Loucy (cell line): ENCODE data around the gene NALCN.

Experiments used
- H2AFZ ChIP-seq: fragments of 200-600 bp; sonication (generic); 2 replicates; pipeline ENCODE4 v1.6.0; 2016; ENCODE audit warnings: antibody characterized with exemption, mild to moderate bottlenecking, low read length, moderate library complexity
- H3F3A ChIP-seq: fragments of 200-600 bp; 2 replicates; pipeline ENCODE4 v1.6.0; 2016; ENCODE audit warnings: antibody characterized with exemption, low read depth, mild to moderate bottlenecking
- H3K27me3 ChIP-seq: fragments of 200-600 bp; sonication (generic); 2 replicates; pipeline ENCODE4 v1.6.1; 2014; ENCODE audit warnings: low read length, mild to moderate bottlenecking; ENCODE audit not compliant: insufficient read depth, poor library complexity, severe bottlenecking
- H3K36me3 ChIP-seq: fragments of 200-600 bp; sonication (generic); 2 replicates; pipeline ENCODE4 v1.6.1; 2016; ENCODE audit warnings: low read length; ENCODE audit not compliant: insufficient read depth
- H3K4me1 ChIP-seq: fragments of 200-600 bp; sonication (generic); 2 replicates; pipeline ENCODE4 v1.5.1; 2014; ENCODE audit warnings: low read length, mild to moderate bottlenecking; ENCODE audit not compliant: insufficient read depth, poor library complexity, severe bottlenecking
- H3K4me2 ChIP-seq: fragments of 200-600 bp; sonication (generic); 2 replicates; pipeline ENCODE4 v1.6.0; 2014; ENCODE audit warnings: antibody characterized with exemption, low read length, low read depth, mild to moderate bottlenecking; ENCODE audit not compliant: poor library complexity, severe bottlenecking
- H3K4me3 ChIP-seq: fragments of 200-600 bp; sonication (generic); 2 replicates; pipeline ENCODE4 v1.5.1; 2014; ENCODE audit warnings: low read length, mild to moderate bottlenecking, mixed read lengths; ENCODE audit not compliant: poor library complexity, severe bottlenecking
- H3K79me2 ChIP-seq: fragments of 200-600 bp; sonication (generic); 2 replicates; pipeline ENCODE4 v1.6.1; 2014; ENCODE audit warnings: low read length; ENCODE audit not compliant: insufficient read depth
- H3K9ac ChIP-seq: fragments of 200-600 bp; sonication (generic); 2 replicates; pipeline ENCODE4 v1.6.0; 2014; ENCODE audit warnings: mild to moderate bottlenecking, low read depth, low read length, moderate library complexity; ENCODE audit not compliant: poor library complexity, severe bottlenecking
- H3K9me2 ChIP-seq: fragments of 200-600 bp; sonication (generic); replicated peaks from 2 replicates; pipeline ENCODE4 v1.6.1; 2016; ENCODE audit warnings: low read depth, low read length, mixed read lengths
- H3K9me3 ChIP-seq: fragments of 200-600 bp; sonication (generic); 2 replicates; pipeline ENCODE4 v1.6.1; 2014; ENCODE audit warnings: mild to moderate bottlenecking, antibody characterized with exemption, low read length, low read depth; ENCODE audit not compliant: insufficient read depth
- H4K20me1 ChIP-seq: fragments of 200-600 bp; sonication (generic); 2 replicates; pipeline ENCODE4 v1.6.0; 2014; ENCODE audit warnings: antibody characterized with exemption, low read length, mild to moderate bottlenecking; ENCODE audit not compliant: insufficient read depth, poor library complexity, severe bottlenecking
- EZH2phosphoT487 ChIP-seq: fragments of 200-600 bp; IDR thresholded peaks from 2 replicates; pipeline ENCODE4 v1.6.1; 2018; ENCODE audit warnings: antibody characterized with exemption, mild to moderate bottlenecking, moderate library complexity, borderline replicate concordance
- TF ChIP-seq, protein P1 (sequence below): fragments of 200-600 bp; sonication (generic); conservative IDR thresholded peaks from 2 replicates; pipeline ENCODE4 v1.5.1; 2014; ENCODE audit warnings: mild to moderate bottlenecking, antibody characterized with exemption, low read length

The NALCN gene

GRCh38 chr13:101360525-101360924, 55.8 kb downstream of the NALCN start:
- Histone ChIP-seq H2AFZ (no peak overlapping the region), H3K9me3 (no peaks in the 10 kb centered on the region), H3K79me2 (no peaks in the 10 kb centered on the region), H3K4me3 (no peak overlapping the region), H3K4me1 (no peaks in the 10 kb centered on the region), H3K4me2 (no peak overlapping the region), H4K20me1 (no peaks in the 10 kb centered on the region), H3K36me3 (no peaks in the 10 kb centered on the region), H3K9ac (no peak overlapping the region), H3F3A (no peaks in the 10 kb centered on the region), H3K27me3 (no peaks in the 10 kb centered on the region), H3K9me2 (no peaks in the 10 kb centered on the region)
- no peak for TF ChIP-seq EZH2phosphoT487
- TF ChIP-seq, protein P1, sequence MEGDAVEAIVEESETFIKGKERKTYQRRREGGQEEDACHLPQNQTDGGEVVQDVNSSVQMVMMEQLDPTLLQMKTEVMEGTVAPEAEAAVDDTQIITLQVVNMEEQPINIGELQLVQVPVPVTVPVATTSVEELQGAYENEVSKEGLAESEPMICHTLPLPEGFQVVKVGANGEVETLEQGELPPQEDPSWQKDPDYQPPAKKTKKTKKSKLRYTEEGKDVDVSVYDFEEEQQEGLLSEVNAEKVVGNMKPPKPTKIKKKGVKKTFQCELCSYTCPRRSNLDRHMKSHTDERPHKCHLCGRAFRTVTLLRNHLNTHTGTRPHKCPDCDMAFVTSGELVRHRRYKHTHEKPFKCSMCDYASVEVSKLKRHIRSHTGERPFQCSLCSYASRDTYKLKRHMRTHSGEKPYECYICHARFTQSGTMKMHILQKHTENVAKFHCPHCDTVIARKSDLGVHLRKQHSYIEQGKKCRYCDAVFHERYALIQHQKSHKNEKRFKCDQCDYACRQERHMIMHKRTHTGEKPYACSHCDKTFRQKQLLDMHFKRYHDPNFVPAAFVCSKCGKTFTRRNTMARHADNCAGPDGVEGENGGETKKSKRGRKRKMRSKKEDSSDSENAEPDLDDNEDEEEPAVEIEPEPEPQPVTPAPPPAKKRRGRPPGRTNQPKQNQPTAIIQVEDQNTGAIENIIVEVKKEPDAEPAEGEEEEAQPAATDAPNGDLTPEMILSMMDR = no peak

- H3K4me3 ChIP-seq = no peak overlapping the region
- H3K4me1 ChIP-seq = no peaks in the 10 kb centered on the region
- no peaks in the 10 kb centered on the region for H3K79me2 ChIP-seq
- no peak overlapping the region for H3K4me2 ChIP-seq
- H4K20me1 ChIP-seq = no peaks in the 10 kb centered on the region
- H3K27me3 ChIP-seq = no peaks in the 10 kb centered on the region
- TF ChIP-seq, protein P1 = no peak
- no peak for TF ChIP-seq EZH2phosphoT487
- H3F3A ChIP-seq = no peaks in the 10 kb centered on the region
- no peaks in the 10 kb centered on the region for H3K9me2 ChIP-seq
- H3K9ac ChIP-seq = no peak overlapping the region
- no peaks in the 10 kb centered on the region for H3K9me3 ChIP-seq
- H3K36me3 ChIP-seq = no peaks in the 10 kb centered on the region
- H2AFZ ChIP-seq = no peak overlapping the region
These were observed 61.4 kb downstream of the NALCN start for GRCh38 chr13:101354895-101355294.

DNA sequence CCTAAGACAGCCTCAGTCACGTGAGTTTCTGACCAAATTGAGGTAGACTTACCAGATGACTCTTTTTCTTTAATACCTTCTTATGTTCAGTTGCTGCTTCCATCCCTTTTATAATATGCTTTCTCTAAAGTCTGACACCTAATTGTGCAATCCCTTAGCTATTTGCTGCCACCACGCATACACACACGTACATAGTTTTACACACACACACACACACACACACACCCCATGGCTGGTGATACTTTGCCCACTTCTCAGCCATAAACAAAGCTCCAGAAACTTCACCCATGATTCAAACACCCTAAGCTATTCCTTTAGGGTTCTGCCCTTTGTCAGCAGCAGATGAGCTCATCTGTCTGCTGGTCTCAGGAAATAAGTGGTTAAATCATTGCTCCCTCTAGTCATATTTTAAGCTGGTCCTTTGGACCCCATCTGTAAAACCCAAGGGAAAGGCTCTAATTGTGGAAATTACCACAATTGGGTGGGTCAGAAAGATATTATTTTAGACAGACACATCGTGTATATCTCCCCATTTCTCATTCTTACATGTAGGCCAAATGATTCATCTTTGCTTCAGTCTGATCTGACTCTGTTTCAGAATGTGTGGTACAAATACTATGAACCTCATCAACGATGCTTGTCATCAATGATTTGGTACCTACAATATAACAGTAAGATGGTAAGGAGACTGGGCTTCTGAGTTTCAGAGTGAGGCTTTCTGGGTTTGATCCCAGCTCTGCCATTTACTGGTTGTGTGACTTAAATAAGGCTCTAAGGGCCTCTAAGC, 69.2 kb downstream of the NALCN start:
- H2AFZ ChIP-seq = no peak overlapping the region
- H3K36me3 ChIP-seq = no peaks in the 10 kb centered on the region
- H4K20me1 ChIP-seq = no peaks in the 10 kb centered on the region
- H3K9me2 ChIP-seq = no peaks in the 10 kb centered on the region
- H3K4me2 ChIP-seq = no peak overlapping the region
- H3K4me3 ChIP-seq = no peak overlapping the region
- TF ChIP-seq, protein P1 = no peak
- TF ChIP-seq EZH2phosphoT487 = no peak
- no peaks in the 10 kb centered on the region for H3F3A ChIP-seq
- H3K79me2 ChIP-seq = no peaks in the 10 kb centered on the region
- no peaks in the 10 kb centered on the region for H3K27me3 ChIP-seq
- no peaks in the 10 kb centered on the region for H3K4me1 ChIP-seq
- no peaks in the 10 kb centered on the region for H3K9me3 ChIP-seq
- H3K9ac ChIP-seq = no peak overlapping the region
